RCC 7860 (cell line): ENCODE measurements around the gene CDC42BPA.

Source experiments
- DNase-seq: peaks from one replicate; pipeline ENCODE4 v3.0.0-alpha.2; 2015; ENCODE audit warnings: low spot score
- FAIRE-seq: peaks from 2 replicates; lab custom pipeline; 2012; peaks lifted over from hg19 to GRCh38; lab: Jason Lieb, UNC

The CDC42BPA gene

DNA sequence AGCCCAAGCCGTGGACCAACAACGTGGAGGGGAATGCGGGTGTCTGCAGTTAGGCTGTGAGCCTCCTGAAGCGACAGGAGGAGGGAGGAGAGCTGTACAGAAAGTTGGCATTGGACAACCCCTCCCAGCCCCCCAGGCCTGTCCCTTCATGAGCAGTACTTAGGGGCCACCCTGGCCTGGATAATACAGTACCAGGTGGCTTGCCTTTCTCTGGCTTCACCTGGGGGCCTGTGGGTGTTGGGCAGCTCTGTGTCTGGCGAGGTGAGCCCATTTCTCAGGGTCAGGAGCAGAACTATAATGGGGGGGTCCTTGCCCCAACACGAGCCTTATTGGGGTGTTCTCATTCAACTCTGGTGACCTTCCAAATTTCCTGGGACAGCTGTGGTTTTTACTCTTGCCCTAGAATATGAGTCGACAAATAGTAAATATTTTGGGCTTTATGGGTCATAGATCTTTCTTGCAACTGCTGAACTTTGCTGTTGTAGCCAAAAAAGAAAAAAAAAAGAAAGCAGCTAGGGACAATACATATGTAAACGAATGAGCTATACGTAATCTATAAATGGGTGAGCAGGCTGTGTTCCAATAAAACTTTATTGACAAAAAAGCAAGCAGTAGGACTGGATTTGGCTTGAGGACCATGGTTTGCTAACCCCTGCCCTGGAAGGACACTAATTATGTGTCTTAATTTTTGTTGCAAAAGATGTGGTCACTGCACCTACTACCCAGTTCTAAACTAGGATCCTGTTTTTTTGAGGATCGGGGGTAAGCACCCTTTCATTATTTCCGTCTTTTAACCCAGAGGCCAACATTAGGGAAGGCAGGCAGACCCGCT is 366.8 kb downstream of the CDC42BPA start:
- no peak for DNase-seq
- FAIRE-seq, result no peak

DNA sequence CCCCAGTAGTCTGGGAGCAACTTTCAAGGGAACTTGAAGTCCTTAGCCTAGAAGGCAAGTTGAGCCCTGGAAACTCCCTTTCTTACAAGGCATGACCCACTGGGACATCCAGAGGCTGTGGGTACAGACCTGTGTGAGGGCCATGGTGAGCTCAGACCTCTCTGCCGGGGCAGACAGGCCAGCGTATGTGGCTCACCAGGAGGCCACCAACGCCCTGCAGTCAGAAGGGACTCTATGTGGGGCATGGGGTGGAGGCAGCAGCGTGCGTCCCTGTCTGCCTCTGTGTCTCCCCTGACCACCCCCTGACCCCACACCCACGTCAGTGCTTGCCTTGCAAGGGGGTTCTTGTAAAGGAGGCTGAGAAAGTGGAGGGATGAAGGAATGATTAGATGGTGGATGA is 367.4 kb downstream of the CDC42BPA start:
- FAIRE-seq (no peak), DNase-seq (no peak)

DNA sequence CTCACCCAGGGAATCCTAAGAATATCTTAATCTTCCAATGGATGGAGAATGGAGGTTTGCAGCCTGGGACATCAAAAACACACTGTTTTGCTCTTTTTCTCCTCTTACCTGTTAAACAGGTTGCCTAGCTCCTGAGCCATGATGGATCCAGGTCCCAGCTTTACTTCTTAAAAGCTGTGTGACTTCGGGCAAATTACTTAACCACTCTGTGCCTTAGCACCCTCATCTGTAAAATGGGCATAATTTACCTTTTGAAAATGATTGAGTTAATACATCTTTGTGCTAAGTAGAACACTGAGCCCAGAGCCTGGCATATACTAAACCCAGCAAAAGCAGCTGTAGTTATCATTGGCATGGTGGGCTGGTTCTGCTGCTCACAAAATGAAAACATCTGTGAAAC is 368.0 kb downstream of the CDC42BPA start:
- FAIRE-seq, result no peak

DNA sequence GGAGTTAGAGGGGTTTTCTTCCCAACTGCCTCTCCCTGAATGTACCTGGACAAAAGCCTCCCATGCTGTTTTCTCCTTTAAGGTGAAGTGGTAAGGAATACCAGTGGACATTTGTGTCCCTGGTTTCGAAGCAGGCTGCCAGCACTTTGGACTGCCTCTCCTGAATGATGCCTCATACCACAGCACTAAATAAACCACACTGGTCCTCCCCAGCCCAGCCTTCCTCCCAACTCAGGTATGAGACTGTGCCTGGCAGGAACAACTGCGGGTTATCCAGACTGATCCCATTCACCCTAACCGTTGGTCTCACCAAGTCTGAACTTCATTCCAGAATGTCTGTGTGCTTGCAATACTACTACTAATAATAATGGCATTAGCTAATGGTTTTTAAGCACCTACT is 368.9 kb downstream of the CDC42BPA start:
- no peak for DNase-seq
- FAIRE-seq, result no peak

More for the DNA sequence above, 368.0 kb downstream of the CDC42BPA start:
- DNase-seq, result no peak

DNA sequence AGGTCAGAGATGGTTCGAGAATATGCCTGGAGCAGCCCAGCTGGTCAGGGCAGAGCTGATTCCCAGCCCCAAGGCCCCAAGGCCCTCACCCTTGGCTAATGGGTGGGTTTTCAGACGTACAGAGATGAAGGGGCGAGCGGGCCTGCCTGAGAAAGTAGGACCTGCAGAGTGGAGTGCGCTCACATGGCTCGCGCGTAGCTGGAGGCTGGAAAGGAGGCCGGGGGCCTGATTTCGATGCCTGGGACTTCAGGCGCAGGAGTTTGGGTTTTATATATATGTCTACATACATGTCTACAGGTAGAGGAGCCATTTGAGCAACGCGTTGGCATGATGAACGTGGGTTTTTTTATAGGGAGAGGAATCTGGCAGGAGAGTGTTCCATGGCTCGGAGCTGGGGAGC is 369.3 kb downstream of the CDC42BPA start:
- FAIRE-seq, result no peak
- no peak for DNase-seq

DNA sequence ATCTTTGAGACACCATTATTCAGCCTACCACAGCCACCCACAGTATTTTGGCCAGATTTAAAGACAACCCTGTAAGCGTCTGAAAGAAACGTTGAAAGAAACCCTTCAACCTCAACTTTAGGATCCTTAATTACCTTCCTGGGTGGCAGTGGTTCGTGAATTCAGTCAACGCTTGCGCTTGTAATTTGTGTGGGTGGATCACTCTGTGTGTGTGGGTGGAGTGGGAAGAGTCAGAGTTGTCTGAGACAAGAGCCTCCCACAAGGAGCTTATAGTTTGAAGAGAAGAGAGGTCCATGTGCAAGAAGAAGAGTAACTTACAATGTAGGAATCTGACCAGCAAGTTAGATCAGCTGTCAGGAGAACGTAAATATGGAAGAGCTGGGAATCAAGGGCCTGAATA is 369.8 kb downstream of the CDC42BPA start:
- DNase-seq (no peak), FAIRE-seq (no peak)

DNA sequence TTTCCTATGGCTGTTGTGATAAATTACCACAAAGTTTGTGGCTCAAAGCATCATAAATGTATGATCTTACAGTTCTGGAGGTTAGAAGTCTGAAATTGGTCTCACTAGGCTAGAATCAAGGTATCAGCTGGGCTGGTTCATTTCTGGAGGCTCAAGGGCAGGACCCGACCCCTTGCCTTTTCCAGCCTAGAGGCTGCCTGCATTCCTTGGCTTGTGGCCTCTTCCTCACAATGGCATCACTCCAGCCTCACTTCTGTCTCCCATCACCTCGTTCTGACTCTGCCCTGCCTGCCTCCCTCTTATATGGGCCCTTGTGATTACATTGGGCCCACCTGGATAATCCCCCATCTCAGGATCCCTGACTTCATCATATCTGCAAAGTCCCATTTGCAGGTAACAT is 370.2 kb downstream of the CDC42BPA start:
- FAIRE-seq, result no peak
- no peak for DNase-seq

DNA sequence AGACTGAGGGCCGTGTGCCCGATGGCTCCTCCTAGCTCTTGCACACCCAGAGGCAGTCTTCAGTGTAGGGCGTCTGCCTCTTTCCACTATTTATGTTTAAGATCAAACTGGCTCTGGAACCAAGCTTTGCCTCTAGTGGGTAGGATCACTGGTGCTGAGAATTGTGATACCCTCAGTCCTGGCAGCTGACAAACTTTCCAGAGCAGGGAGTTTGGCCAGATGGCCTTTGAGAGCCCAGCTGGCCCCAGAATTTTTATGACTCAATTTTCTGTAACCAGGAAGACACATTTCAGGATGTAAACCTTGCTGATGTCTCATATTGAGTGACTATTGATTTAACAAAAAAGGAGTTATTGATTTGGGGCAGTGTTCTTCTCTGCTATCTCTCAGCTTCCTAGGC is 371.5 kb downstream of the CDC42BPA start:
- FAIRE-seq (no peak), DNase-seq (no peak)

DNA sequence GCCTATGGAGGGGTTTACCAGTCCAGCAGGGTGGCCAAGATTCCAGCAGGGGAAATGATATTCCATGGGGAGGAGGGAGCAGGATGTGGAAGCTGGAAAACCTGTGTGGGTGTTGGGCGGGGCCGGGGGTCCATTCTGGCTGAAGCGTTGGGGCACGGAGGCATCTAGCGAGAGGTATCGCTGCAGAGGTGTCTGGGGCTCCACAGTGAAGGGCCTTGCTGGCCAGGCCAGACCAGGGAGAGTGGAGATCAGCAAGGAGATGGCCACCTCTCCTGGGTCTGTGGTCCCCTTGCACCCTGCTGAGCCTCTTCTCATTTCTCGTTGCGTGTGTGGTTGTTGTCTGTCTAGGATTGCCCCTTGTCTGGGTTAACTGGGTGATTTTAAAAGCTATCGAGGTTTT is 372.0 kb downstream of the CDC42BPA start:
- FAIRE-seq (no peak), DNase-seq (no peak)

DNA sequence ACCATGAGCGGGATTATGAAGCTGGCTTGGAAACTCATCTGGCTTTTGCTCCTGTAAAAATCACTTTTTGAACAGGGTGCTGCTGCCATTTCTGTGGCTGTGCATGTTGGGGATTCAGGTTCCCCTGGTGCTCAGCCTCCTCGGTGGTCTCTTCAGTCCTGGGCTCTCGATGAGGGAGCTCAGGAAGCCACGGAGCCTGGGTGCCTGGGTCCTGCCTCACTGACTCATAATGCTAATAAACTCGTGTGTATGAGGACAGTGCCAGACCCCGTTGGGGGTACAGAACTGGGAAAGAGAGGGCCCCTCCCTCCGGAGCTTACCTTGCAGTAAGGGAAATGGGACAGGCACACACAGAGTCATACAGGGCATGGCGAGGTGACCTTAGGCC is 372.4 kb downstream of the CDC42BPA start:
- no peak for FAIRE-seq
- no peak for DNase-seq

DNA sequence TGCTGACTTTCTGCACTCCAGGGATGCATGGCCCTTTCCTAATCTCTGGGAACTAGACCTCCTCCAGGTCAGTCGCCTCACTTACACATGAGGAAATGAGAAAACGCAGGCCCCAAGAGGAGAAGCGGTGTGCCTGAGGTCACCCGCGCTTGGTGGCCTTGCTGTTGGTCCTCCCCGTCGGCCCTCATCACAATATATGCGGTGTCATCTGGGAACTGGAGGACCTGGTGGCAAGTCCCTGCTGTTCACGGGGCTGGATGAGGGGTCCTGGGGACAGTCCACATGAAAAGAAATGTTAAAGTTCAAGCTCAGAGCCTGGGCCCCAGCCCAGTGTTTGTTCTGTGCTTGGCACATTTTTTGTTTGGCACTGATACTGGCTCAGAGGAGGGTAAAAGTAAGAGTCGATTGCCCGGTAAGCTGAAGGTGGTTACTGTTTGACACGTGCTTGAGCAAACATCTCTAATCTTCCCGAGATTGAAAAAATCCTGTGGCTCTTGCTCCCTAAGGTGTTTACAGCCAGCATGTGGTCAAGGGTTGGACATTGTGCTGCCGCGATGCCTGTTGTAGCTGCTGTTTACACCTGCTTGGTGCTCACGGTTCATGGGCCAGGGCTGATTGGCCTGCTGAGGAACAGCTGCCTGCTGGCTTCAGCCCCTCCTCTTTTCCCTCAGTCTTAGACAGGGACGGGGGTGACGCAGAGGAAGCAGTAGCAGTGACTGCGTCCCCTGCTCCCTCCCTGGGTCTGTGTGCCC is 373.0 kb downstream of the CDC42BPA start:
- no peak for DNase-seq
- no peak for FAIRE-seq

DNA sequence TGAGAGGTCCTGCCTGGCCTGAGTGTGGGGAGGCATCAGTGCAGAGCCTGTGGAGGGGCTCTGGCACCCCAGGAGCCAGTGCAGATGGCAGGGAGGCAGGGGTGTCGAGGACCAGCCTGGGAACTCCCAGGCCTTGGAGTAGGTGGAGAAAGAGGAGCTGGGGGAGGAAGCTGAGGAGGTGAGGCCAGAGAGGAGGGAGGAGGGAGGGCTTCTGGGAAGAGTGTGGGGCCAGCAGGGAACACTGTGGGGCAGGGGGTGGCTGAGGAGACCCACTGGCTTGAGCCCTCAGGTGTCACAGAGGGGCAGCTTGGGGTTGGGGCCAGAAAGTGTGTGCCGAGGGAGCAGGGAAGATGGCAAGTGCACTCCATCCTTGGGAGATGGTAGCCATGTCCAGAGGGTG is 374.4 kb downstream of the CDC42BPA start:
- FAIRE-seq, result no peak
- no peak for DNase-seq

DNA sequence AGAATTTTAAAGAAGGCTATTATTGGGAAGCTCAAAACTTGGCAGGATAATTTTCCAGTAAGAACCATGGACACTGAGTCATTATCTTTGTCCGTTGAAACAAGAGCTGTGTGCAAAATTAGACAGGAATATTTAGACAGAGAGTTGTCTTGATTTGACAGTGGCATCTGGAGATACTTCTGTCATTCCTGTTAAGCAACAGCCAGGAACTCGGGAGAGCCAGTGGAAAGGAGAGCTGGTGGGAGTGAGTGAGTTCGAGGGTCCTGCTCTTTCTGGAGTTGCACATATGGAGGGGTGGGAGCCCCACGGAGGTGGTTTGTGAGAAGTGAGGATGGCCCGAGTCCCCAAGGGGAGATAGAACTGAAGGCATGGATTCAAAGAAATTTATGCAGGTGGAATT is 375.1 kb downstream of the CDC42BPA start:
- no peak for DNase-seq

DNA sequence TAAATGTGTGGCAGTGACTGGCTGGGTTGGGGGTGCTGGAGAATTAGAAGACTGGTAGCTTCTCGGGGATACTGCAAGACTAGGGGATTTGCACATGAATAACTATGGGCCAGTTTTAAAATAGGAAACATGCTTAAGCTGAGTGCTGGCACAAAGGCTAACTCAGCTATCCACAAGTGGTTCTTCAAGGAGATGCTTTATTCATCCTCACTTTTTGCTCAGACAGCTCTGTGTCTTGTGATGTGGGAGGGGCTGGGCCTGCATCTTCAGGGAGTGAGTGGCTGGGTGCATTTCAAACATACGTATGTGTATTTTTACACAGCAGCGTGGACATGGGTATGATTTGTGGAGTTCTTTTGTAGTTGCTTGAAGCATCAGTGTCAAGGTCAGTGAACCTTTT is 375.9 kb downstream of the CDC42BPA start:
- DNase-seq (no peak), FAIRE-seq (no peak)

More for the DNA sequence above, 375.1 kb downstream of the CDC42BPA start:
- FAIRE-seq, result no peak

DNA sequence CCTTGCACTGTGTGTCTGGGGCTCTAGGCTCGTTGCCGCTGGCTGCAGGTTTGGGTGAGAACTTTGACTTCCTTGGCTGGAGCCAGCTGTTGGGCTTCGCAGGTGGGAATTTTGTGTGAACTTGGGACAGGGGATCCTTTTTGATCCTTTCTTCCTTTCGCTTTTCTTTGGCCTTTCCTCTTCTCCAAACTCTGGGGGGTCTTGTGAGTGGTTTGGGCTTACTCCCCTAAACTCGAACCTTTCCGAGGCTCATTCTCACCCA is 377.6 kb downstream of the CDC42BPA start:
- no peak for FAIRE-seq

DNA sequence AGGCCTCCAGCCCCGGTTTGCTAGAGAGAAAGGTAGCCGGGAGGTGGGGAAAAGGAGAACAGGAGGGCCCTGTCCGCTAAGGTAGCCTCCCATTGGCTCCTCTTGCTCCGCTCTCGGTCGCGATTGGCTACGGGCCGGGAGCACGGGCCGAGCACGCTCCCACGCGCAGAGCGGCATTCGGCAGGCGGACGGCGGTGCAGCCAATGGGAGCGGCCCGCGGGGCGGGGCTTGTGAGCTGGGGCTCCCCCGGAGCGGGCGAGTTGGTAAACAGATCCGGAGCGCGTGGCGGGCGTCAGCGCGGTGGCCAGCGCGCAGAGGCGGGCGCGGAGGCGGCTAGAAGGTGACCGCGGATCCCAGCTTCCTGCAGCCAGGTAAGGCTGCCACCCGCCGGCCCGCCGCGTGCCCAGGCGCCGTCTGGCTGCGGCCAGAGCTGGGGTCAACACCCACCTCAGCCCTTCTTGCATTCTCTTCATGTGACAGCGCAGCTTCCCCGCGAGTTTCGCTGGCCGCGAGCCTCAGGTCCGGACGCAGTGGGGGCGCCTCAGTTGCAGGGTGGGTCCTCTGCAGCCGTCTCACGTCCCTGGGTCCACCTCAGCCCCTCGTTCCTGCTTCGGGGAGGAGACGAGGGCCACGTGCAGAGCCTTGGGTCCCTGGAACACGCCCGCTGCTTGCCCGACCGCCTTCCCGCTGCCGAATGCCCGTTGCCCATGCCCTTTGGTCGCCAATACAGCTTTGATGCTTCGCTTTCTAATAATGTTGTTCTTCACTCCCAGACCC is 378.1 kb downstream of the CDC42BPA start, which contains the start of gene COQ8A:
Gene COQ8A, plus strand, starts transcription at position 266 of the 777 bp plus-strand sequence. CDS start 21,092 bp downstream, outside the sequence.
- DNase-seq (peak; percentile 100), FAIRE-seq (peak; percentile 90)

More for the DNA sequence above, 377.6 kb downstream of the CDC42BPA start:
- no peak for DNase-seq
